C4-2B (cell line): Measurements from ENCODE around the gene KLHL14.

ENCODE experiments used
- H3K27ac ChIP-seq: fragments of 450-650 bp; 2 replicates; pipeline ENCODE4 v1.5.1; 2017
- ZFX ChIP-seq: fragments of 450-650 bp; IDR thresholded peaks from 2 replicates; pipeline ENCODE4 v1.6.1; 2017
- TF ChIP-seq, protein P1 (sequence below): fragments of 450-650 bp; conservative IDR thresholded peaks from 2 replicates; pipeline ENCODE4 v1.5.1; 2017; ENCODE audit warnings: mild to moderate bottlenecking

KLHL14 gene

DNA sequence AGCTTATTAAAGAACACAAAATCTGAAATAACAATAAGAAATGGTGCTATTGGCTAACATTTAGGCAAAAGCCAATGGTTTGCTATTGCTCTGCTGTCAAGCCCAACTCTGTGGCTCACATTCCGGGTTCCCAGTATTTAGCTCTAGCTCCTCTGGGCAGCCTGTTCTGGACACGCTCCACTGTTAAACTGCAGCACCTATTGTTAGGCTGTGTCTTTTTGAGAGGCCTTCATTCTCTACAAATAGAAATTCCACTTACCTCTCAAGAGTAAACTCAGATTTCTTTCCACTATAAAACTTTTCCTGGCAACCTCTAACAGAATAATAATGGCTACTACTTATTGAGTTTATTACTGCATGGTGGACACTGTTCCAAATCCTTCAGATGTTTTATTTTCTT, 3.7 kb upstream of the KLHL14 start:
- H3K27ac ChIP-seq = no peak overlapping the region
- TF ChIP-seq ZFX = no peak
- TF ChIP-seq, protein P1, sequence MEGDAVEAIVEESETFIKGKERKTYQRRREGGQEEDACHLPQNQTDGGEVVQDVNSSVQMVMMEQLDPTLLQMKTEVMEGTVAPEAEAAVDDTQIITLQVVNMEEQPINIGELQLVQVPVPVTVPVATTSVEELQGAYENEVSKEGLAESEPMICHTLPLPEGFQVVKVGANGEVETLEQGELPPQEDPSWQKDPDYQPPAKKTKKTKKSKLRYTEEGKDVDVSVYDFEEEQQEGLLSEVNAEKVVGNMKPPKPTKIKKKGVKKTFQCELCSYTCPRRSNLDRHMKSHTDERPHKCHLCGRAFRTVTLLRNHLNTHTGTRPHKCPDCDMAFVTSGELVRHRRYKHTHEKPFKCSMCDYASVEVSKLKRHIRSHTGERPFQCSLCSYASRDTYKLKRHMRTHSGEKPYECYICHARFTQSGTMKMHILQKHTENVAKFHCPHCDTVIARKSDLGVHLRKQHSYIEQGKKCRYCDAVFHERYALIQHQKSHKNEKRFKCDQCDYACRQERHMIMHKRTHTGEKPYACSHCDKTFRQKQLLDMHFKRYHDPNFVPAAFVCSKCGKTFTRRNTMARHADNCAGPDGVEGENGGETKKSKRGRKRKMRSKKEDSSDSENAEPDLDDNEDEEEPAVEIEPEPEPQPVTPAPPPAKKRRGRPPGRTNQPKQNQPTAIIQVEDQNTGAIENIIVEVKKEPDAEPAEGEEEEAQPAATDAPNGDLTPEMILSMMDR = no peak

DNA sequence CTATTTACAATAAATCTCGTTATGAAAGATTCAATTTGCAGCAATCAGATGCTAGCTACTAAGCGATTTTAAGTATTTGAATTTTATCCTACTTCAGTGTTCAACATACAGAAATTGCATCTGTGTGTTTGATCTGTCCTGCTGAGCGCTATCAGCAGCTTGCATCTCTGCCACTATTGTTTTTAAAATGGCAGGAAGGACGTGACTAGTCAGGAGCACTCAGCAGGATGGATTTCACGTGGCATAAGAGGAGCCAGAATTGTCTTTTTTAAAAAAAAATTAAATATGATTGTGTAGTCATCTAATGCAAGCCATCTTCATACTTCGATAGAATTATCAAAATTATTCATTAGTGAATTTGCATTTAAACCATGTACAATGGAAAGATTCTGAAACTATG, 2.8 kb upstream of the KLHL14 start:
- TF ChIP-seq, protein P1 = no peak
- no peak for TF ChIP-seq ZFX
- H3K27ac ChIP-seq = no peak overlapping the region

DNA sequence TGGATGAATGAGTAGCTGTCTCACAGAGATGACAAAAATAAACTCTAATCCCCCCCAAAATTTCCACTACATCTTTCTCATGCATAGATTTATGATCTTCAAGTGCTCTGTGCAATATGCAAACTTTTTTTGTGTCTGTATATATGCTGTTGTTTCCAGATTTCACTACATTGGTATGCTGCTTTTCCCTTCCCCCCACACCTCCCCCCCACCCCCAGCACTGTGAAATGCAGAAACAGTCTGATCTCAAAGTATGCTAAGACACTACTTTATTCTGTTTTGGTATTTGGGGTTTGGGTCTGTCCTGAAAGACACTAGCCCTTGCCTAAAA, 524 bp upstream of the KLHL14 start:
- no peak overlapping the region for H3K27ac ChIP-seq

GRCh38 chr18:32771871-32772580, 797 bp downstream of the KLHL14 start:
- no peak overlapping the region for H3K27ac ChIP-seq
- TF ChIP-seq, protein P1 = no peak
- no peak for TF ChIP-seq ZFX

More for the DNA sequence above, 524 bp upstream of the KLHL14 start:
- TF ChIP-seq, protein P1 = no peak
- no peak for TF ChIP-seq ZFX

- no peak overlapping the region for H3K27ac ChIP-seq
- TF ChIP-seq ZFX = no peak
- TF ChIP-seq, protein P1 = no peak
Observed at GRCh38 chr18:32771169-32771751, 1.6 kb downstream of the KLHL14 start.

DNA sequence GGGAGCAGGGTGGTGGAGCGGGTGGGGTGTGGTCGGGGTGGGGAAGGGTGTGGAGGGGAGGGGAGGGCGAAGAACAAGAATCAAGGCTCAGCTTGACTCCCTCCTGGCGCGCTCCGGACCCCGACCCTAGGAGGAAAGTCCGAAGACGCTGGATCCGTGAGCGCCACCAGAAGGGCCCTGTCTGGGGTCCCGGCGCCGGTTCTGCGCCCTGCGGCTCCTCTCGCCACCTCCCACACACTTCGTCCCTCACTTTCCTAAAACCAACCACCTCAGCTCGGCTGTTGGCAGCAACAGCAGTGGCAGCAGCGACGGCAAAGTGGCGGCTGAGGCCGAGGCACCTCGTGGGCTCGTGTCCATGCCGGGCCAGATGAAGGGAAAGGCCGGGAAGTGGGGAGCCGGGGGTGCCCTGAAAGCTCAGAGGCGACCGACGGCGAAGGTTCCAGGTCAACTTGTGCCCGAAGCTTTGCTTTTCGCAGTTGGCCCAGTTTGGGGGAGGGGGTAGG, 2.1 kb downstream of the KLHL14 start:
- no peak for TF ChIP-seq ZFX
- TF ChIP-seq, protein P1 = no peak
- no peak overlapping the region for H3K27ac ChIP-seq

DNA sequence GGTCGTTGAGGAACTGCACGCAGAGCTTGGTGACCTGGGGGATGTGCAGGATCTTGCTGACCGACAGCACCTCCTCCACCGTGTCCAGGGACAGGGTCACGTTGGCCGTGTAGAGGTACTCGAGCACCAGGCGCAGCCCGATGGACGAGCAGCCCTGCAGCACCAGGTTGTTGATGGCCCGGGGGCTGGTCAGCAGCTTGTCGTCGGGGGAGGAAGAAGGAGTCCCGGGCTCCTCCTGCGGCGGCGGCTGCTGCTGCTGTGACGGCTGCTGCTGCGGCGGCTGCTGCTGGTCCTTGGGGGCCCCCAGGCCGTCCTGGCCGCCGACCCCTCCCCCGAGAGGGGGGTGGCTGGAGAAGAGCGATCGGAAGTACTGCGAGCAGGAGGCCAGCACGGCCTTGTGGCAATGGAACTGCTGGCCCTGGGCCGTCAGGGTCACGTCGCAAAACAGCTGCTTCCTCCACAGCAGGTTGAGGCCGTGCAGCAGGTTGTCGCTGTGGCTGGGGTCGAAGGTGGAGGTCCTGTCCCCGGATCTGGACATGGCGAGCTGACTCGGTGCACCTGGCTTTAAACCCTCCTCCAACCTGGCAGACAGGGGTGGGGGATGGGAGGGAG, 2.7 kb downstream of the KLHL14 start:
- TF ChIP-seq, protein P1 = no peak
- TF ChIP-seq ZFX = no peak
- no peak overlapping the region for H3K27ac ChIP-seq
